GM18526 (cell line): Measurements from ENCODE around the gene CFAP74.

Experiments
- POLR2A ChIP-seq: IDR thresholded peaks from 3 replicates; pipeline ENCODE4 v1.6.1; 2011; ENCODE audit not compliant: insufficient read length; ENCODE audit errors: extremely low read depth

CFAP74 gene, protein sequence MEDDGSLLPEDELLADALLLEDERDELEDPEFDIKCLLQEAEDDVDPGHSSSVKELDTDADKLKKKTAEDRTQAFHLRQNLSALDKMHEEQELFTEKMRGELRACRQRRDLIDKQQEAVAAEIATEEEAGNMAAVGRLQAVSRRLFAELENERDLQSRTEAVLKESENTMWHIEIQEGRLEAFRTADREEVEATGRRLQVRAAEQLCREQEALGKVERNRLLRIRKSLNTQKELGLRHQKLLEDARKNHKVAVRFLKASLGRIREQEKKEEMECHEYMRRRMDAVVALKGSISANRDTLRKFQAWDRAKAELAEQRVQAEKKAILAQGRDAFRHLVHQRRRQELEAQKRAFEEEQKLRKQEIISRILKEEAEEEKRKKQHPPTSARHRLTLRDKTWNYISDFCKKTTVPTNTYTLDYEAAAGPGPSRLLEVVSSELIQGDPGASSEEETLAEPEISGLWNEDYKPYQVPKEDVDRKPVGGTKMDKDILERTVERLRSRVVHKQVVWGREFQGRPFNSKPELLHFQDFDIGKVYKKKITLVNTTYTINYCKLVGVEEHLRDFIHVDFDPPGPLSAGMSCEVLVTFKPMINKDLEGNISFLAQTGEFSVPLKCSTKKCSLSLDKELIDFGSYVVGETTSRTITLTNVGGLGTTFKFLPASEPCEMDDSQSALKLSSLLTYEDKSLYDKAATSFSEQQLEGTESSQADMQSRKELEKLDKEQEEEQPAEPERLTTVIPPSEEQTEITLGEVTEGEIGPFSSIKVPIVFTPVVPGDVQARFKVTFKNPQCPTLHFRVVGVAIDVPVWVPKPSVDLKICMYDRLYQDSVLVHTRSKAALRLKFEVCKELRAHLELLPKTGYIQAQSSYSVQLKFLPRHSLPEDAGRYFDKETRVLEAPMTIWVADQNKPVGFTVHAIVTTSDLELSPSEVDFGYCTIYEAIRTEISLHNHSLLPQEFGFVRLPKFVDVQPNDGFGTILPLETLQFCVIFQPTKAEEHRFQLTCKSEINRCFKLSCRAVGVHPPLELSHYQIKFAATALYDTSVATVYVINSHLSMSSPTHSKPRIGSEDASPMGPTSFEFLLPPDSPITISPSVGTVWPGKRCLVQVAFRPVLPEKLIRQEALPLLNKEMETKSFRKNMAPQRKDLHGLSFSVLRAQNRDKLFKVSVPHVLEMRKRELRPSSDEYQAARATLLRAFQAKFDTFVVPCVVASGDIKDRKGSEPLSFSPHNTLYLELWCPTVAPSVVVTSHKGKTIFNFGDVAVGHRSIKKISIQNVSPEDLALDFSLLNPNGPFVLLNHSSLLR (N-terminal part only)

GRCh38 chr1:2003541-2004131 is at the start of gene CFAP74:
TSS of gene CFAP74 (minus strand) at chr1:2003786. CDS start at chr1:1990956, 12,830 bp downstream.
- TF ChIP-seq POLR2A = no peak

DNA sequence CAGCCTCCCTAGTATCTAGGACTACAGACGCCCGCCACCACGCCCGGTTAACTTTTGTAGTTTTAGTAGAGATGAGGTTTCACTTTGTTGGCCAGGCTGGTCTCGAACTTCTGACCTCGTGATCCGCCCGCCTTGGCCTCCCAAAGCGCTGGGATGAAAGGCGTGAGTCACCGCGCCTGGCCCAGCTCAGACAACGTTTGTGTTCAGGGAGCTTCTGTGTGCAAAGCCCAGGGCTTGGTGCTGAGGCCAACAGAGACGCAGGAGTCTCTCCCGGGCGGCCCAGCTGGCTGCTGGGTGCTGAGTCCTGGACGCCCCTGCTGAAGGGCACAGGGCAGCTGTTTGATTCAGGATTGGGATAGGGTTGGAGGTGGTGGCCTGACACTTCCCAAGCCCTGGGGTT is 49.6 kb upstream of the CFAP74 start:
- no peak for TF ChIP-seq POLR2A

DNA sequence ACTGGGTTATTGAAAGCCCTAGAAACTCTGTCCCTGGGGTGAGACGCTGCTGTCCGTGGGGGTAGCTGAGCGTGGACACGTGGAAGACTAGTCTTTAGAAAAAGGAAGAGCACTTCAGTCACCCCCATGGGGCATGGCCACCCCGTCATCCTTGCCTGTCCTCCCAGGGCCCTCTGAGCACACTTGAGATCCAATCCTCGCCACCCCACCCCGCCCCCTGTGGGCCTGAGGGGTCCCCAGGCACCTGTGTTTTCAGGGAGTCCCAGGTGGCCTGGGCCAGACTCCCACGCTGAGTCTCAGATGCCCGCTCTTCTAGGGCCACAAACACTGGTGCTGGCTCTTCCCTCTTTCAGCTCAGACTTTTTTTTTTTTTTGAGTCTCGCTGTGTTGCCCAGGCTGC is 49.2 kb upstream of the CFAP74 start:
- no peak for TF ChIP-seq POLR2A

DNA sequence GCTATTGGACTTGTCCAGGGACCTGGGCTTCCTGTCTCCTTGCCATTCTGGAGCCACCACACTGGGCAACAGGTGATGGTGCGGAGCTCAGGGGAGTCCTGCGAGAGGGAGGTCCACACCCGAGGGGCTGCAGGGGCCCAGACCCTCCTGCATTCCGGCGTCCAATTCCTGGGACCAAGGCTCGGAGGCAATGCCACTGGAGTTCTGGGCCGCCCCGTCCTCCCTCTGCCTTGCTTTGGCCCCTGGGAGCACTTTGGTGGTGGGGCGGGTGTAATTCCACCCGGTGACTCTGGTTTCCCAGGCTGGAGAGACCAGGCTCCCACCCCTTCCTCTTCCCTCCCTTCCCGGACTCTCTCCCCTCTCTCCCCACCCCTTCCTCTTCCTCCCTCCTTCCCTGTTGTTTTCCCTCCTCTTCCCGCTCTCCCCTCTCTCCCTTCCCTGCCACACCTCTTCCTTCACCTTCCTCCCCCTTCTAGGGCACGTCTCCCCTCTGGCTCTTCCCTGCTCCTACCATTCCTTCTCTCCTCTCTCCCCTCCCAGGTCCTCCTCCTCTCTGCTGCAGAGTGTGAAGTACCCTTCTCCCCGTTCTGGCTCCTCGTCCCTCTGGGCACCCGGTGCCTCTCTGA is 48.6 kb upstream of the CFAP74 start:
- TF ChIP-seq POLR2A = no peak

GRCh38 chr1:2050793-2051682 is 47.5 kb upstream of the CFAP74 start:
- no peak for TF ChIP-seq POLR2A

- TF ChIP-seq POLR2A = no peak
Measured at GRCh38 chr1:2050461-2050792, 46.8 kb upstream of the CFAP74 start.

DNA sequence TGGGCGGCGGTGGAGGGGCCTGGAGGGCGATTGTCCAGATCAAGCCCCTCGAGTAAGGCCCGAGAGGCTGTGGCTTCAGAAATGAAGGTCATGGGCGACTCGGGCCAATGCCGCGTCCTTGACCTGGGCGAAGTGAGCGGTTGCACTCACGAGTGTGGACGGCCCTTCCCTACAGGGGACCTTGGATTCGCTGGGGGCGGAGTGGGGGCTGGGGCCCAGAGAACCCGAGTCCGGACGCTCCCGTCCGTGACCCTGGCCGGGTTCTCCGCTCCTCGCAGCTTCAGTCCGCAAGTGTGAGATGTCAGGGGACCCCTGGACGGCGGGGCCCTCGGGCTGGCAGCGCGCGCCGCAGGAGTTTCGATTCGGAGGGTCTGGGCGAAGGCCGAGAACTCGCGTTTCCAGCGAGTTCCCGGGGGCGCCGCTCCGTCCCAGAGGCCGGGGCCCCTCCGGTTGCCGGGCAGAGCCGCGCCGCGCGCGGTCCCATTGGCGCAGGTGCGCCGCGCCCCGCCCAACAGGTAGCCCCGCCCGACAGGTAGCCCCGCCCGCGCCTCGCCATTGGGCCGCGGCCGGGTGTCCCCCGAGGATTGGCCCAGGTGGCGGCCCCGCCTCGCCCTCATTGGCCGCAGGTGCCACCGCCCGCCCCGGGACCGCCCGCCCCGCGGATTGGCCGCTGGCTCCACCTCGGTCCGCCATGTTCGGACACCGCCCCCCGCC is 46.3 kb upstream of the CFAP74 start, which contains the start of gene PRKCZ:
Gene PRKCZ (plus strand): TSS at position 694 of the 714 bp plus-strand sequence. CDS start 220 bp downstream, outside the sequence.
- TF ChIP-seq POLR2A = no peak

- TF ChIP-seq POLR2A = no peak
Measured at GRCh38 chr1:2049225-2049717, 45.7 kb upstream of the CFAP74 start.

GRCh38 chr1:2047749-2048729 is 44.5 kb upstream of the CFAP74 start:
- no peak for TF ChIP-seq POLR2A

- TF ChIP-seq POLR2A = no peak
Measured at GRCh38 chr1:2046953-2047748, 43.6 kb upstream of the CFAP74 start.
